ENCODE data around the gene BIRC5.

Gene BIRC5

DNA sequence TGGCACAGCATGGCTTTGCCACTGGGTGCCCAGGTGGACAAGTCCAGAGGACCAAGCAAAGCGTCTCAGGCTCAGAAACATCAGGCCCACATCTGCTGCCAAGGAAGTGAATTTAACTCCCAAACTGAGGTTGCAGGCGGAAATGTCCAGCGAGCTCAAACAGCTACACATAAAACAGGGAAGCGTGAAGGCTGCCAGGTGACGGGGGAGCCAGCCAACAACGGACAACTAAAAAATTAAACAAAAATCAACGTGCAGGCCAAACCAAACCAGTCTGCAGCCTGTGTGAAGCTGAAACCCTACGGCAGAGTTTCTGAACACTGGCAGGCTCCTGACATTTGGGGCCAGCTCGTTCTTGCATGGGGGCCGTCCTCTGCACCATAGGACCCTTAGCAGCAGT lies 29.7 kb upstream of the BIRC5 start:
- DNase-seq, result no peak

DNA sequence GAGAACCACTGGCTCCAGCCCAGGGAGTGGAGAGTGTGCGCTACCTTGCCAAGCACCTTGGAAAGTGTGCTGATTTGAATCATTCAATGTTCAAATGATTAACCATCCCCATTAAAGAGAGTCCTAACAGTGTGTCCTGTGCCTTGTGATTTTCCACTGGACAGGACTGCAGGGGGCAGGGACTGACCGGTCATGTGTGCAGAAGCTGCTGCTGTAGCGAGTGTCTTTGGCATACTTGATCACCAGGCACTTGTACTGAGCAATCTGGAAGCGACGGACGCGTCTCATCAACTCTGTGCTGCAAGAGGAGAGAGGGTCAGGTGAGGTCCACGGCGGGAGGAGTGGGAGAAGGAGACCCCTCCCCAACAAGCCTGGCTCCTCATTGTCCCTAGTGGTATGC lies 29.2 kb upstream of the BIRC5 start:
- DNase-seq, result no peak

DNA sequence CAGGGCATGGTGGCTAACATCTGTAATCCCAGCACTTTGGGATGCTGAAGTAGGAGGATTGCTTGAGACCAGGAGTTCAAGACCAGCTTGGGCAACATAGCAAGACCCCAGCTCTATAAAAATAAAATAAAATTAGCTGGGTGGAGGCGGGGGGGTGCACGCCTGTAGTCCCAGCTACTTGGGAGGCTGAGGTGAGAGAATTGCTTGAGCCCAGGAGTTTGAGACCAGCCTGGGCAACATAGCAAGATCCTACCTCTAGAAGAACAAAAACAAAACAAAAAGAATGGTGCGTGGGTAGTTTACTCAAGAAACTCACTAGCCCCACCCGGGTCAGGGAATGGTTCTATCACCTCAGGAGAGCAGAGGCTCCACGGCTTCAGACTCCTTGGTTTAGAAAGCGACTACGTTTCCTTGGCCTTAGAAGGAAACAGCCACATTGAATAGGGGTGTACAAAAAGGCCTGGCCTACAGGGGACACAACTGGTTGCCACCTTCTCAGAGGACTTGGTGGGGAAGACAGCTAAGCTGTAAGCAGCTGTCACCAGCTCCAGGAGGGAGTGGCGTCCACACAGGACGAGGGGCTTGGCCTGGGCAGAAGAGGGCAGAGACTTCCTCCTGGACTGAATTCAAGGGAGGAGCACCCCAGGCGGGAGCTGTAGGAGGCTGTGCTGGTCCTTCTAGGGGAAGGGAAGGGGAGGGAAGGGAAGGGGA lies 27.9 kb upstream of the BIRC5 start:
- no peak for DNase-seq

DNA sequence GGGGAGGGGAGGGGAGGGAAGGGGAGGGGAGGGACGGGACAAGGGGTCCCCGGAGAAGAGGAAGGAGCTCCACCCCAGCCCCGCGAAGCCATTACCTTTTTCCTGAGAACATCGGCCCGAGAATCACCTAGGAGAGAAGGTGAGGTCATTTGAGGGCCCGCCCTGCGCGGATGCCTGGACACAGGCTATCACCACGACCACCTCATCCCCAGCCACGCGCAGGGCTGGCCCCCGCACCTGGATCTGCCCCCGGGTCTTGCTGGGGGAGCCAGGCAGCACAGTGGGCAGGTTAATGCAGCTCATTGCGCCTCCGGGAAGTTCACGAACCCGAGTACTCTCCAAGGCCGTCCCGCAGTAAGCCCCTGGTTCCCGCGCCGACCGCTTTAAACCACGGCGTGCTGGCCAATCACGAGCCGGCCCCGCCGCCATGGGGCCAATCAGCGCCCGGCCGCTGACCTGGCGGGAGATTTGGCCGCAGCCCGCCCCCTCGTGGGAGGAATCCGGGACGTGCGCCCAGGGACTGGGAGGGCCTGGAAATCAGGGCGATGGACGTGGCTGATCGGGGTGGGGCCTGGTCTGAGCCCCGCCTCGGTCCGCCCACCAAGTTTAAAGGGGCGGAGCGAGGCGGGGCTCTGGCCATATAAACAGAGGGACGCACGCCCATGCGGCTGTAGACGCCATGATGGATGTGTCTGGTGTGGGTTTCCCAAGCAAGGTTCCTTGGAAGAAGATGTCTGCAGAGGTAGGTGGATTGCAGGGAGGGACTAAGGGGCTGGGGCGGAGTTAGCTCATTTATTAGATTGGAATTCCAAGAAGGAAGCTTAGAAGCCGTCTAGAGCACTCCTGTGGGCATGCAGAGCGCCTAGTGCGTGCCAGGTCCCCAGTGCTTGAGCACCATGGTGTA lies 27.1 kb upstream of the BIRC5 start, which contains the start of the genes AFMID and TK1:
Gene AFMID, plus strand, starts transcription at position 671 of the 904 bp plus-strand sequence. Its CDS starts 9 bp downstream, at position 680.
Gene TK1, minus strand, starts transcription at position 361 of the 904 bp plus-strand sequence. Its CDS starts 58 bp downstream, at position 303.
- DNase-seq, result peak; percentile 75

DNA sequence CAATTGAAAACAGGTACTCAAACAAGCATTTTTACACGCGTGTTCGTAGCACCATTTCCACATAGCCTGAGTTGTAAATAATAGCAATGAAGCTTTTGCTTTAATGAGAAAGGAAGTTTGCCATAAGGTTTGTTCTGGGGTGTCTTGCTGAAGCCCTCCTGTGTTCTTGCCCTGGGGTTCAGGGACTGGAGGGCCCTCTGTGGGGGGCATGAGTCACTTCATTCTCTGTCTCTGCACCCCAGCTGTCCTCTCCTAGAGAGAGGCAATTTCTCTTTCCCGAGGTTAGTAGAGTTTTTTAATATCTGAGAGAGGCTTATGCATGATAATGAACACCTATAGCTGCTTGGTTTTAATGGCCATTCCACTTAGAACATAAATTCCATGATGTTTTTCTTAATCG lies 17.3 kb upstream of the BIRC5 start:
- DNase-seq, result no peak

DNA sequence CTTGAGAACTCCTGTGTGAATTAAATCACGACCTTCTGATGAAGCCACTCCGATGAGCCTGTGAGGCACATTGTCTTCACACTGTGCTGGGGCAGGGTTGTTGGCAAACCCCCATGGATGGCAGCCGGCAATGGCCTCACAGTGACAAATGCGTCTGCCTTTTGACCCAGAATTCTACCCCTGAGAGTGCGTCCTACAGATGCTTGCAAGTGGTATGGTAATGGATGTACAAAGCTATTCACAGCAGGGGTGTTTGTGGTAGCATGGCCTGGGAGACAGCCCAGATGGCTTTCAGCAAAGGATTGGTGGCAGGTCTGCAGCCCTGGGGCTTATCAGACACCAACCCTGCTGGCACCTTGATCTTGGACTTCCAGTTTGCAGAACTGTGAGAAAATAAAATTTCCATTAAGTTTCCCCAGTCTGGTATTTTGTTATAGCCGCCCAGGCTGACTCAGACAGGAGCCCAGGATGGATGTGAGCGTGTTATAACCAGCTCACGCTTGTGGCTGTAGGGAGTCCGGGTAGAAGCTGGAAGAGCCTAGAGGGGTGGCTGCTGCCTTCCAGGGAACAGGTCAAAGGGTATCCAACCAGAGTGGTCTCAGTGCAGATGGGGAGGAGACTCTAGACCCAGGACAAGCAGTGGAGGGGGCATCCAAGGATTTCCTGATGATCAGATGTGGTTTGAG lies 16.8 kb upstream of the BIRC5 start:
- DNase-seq, result no peak

DNA sequence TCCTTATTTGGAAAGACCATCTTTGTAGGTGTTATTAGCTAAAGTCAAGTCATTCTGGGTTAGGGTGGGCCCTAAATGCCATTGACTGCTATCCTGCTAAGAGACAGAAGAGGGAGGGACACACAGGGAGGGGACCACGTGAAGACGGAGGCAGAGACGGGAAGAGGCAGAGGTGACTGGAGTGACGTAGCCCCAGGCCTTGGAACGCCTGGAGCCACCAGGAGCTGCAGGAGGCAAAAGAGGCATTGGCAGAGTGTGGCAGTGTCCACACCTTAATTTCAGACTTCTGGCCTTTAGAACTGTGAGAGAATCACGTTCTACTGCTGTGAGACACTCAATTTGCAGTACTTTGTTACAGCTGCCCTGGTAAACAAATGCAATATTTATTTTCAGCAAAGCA lies 13.6 kb upstream of the BIRC5 start:
- no peak for DNase-seq

DNA sequence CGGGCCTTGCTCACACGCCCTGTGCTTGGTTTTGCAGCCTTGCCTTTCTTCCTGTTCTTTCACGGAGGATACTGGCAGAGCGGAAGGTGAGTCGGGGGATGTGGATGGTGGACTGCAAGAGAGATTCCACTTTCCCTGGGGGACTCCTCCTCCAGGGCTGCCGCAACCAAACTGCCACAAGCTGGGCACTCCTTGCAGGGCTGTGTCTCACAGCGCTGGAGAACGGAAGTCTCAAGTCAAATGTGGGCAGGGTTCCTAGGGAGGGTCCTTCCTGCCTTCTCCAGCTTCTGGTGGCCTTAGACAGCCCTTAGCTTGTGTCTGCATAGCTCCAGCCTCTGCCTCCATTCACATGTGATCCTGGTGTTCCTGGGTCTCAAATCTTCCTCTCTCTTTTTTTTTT lies 11.4 kb upstream of the BIRC5 start:
- DNase-seq, result no peak

DNA sequence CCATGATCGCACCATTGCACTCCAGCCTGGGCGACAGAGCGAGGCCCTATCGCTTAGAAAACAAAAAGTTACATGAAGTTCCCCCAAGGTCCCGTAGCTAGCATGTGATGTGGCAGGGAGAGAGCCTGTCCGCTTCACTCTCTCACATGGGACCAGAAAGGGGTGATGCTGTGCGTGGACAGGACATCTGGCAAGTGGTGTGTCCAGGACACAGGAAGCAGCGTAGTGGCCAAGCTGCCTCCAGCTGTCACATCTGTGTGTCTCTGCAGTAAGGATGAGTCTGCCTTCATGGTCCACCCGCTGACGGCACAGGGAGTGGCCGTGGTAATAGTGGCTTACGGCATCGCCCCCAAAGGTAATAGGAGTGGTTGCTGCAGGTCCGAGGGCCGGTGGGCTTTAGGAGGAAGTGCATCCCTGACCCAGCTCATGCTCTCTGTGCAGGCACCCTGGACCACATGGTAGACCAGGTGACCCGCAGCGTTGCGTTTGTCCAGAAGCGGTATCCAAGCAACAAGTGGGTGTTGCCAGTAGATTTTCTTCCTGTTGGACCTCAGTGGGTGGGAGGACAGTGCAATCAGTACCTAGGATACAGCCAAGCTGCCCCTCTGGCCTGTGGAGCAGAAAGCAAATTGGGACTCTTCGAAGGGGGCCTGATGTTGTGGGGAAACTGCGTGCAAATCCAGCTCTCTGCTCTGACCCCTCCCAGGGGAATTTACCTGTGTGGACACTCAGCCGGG lies 9.5 kb upstream of the BIRC5 start:
- no peak for DNase-seq

DNA sequence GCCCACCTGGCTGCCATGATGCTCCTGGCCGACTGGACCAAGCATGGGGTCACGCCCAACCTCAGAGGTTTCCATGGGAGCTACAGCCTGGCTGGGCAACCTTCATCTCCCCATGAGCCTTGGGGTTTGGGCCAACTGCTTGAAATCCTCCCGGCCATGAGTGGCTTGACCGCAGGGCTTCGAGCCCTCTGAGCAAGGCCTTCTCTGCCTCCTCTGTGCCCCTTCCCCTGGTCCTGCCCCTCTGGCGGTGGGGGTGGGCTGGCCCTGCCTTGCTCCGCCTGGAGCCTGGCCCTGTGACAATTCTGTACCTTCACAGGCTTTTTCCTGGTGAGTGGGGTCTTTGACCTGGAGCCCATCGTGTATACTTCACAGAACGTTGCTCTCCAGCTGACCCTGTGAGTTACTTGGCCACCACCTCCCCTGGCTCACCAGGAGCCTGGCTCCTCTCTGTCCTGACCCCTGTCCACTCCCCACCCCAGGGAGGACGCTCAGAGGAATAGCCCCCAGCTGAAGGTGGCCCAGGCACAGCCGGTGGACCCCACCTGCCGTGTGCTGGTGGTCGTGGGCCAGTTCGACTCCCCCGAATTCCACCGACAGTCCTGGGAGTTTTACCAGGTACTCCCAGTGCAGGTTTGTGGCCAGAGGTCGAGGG lies 8.8 kb upstream of the BIRC5 start:
- no peak for DNase-seq

DNA sequence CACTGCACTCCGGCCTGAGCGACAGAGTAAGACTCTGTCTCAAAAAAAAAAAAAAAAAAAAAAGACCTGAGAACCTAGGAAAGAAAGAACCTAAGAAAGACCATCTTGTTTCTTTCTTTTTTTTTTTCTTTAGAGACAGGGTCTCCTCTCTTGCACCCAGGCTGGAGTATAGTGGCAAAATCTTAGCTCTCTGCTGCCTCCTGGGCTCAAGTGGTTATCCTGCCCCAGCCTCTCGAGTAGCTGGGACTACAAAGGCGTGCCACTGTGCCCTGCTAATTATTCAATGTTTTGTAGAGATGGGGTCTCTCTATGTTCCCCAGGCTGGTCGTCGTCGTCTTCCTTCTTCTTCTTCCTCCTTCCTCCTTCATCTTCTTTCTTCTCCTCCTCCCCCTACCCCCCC lies 7.8 kb upstream of the BIRC5 start:
- DNase-seq, result no peak

DNA sequence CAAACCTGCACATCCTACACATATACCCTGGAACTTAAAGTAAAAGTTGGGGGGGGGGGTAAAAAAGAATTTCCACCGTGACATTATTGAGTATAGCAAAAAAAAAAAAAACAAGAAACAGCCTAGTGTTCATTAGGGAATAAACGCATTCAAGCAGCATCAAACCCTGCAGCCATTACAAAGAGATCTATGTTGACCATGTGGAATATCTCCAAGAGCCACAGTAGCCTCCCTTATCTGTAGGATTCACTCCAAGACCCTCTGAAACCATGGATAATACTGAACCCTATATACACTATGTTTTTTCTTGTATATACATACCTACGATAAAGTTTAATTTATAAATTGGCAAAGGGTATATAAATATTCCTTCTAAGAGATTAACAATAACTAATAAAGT lies 5.6 kb upstream of the BIRC5 start:
- DNase-seq, result no peak

DNA sequence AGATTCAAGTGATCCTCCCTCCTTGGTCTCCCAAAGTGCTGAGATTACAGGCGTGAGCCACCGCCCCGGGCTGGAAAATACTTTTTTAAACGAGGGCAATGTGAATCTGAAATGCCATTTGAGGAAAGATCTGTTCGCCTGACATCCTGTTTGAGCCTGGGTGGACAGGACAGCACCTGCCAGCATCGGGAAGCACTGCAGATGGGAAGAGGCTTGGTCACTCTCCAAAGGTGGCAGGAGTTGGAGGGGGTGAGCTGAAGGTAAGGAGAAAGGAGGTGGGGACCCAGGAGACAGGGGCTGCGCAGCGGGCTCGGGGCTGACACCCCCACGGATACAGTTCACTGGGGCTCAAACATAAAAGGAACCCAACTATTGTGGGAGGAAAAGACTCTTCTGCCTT lies 3.9 kb upstream of the BIRC5 start:
- DNase-seq, result no peak

DNA sequence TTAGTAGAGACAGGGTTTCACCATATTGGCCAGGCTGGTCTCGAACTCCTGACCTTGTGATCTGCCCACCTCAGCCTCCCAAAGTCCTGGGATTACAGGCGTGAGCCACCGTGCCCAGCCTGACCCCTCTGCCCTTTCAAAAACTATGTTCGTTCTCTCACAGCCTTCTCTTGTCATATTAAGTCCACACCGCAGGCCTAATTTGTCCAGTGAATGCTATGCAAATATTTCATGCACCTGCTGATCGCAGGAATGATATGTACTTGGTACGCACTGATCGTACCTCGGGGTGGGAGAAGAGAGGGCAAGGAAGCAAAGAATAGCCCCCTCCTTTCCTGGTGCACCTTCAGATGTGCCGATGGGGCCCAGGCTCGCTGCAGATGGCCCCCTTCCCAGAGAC lies 3.0 kb upstream of the BIRC5 start:
- DNase-seq, result no peak

DNA sequence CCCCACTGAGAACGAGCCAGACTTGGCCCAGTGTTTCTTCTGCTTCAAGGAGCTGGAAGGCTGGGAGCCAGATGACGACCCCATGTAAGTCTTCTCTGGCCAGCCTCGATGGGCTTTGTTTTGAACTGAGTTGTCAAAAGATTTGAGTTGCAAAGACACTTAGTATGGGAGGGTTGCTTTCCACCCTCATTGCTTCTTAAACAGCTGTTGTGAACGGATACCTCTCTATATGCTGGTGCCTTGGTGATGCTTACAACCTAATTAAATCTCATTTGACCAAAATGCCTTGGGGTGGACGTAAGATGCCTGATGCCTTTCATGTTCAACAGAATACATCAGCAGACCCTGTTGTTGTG lies 631 bp downstream of the BIRC5 start:
- no peak for DNase-seq

DNA sequence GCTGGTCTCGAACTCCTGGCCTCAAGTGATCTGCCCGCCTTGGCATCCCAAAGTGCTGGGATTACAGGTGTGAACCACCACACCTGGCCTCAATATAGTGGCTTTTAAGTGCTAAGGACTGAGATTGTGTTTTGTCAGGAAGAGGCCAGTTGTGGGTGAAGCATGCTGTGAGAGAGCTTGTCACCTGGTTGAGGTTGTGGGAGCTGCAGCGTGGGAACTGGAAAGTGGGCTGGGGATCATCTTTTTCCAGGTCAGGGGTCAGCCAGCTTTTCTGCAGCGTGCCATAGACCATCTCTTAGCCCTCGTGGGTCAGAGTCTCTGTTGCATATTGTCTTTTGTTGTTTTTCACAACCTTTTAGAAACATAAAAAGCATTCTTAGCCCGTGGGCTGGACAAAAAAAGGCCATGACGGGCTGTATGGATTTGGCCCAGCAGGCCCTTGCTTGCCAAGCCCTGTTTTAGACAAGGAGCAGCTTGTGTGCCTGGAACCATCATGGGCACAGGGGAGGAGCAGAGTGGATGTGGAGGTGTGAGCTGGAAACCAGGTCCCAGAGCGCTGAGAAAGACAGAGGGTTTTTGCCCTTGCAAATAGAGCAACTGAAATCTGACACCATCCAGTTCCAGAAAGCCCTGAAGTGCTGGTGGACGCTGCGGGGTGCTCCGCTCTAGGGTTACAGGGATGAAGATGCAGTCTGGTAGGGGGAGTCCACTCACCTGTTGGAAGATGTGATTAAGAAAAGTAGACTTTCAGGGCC lies 5.5 kb downstream of the BIRC5 start:
- no peak for DNase-seq

DNA sequence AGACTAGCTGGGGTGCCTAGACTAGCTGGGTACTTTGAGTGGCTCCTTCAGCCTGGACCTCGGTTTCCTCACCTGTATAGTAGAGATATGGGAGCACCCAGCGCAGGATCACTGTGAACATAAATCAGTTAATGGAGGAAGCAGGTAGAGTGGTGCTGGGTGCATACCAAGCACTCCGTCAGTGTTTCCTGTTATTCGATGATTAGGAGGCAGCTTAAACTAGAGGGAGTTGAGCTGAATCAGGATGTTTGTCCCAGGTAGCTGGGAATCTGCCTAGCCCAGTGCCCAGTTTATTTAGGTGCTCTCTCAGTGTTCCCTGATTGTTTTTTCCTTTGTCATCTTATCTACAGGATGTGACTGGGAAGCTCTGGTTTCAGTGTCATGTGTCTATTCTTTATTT lies 9.0 kb downstream of the BIRC5 start:
- DNase-seq, result no peak

DNA sequence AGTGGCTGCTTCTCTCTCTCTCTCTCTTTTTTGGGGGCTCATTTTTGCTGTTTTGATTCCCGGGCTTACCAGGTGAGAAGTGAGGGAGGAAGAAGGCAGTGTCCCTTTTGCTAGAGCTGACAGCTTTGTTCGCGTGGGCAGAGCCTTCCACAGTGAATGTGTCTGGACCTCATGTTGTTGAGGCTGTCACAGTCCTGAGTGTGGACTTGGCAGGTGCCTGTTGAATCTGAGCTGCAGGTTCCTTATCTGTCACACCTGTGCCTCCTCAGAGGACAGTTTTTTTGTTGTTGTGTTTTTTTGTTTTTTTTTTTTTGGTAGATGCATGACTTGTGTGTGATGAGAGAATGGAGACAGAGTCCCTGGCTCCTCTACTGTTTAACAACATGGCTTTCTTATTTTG lies 9.7 kb downstream of the BIRC5 start:
- no peak for DNase-seq

DNA sequence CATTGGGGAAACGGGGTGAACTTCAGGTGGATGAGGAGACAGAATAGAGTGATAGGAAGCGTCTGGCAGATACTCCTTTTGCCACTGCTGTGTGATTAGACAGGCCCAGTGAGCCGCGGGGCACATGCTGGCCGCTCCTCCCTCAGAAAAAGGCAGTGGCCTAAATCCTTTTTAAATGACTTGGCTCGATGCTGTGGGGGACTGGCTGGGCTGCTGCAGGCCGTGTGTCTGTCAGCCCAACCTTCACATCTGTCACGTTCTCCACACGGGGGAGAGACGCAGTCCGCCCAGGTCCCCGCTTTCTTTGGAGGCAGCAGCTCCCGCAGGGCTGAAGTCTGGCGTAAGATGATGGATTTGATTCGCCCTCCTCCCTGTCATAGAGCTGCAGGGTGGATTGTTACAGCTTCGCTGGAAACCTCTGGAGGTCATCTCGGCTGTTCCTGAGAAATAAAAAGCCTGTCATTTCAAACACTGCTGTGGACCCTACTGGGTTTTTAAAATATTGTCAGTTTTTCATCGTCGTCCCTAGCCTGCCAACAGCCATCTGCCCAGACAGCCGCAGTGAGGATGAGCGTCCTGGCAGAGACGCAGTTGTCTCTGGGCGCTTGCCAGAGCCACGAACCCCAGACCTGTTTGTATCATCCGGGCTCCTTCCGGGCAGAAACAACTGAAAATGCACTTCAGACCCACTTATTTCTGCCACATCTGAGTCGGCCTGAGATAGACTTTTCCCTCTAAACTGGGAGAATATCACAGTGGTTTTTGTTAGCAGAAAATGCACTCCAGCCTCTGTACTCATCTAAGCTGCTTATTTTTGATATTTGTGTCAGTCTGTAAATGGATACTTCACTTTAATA lies 10.4 kb downstream of the BIRC5 start:
- no peak for DNase-seq

DNA sequence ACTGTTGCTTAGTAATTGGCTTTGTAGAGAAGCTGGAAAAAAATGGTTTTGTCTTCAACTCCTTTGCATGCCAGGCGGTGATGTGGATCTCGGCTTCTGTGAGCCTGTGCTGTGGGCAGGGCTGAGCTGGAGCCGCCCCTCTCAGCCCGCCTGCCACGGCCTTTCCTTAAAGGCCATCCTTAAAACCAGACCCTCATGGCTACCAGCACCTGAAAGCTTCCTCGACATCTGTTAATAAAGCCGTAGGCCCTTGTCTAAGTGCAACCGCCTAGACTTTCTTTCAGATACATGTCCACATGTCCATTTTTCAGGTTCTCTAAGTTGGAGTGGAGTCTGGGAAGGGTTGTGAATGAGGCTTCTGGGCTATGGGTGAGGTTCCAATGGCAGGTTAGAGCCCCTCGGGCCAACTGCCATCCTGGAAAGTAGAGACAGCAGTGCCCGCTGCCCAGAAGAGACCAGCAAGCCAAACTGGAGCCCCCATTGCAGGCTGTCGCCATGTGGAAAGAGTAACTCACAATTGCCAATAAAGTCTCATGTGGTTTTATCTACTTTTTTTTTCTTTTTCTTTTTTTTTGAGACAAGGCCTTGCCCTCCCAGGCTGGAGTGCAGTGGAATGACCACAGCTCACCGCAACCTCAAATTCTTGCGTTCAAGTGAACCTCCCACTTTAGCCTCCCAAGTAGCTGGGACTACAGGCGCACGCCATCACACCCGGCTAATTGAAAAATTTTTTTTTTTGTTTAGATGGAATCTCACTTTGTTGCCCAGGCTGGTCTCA lies 11.2 kb downstream of the BIRC5 start:
- no peak for DNase-seq

Measured in stimulated activated CD4-positive, alpha-beta T cell treated with anti-CD3 and anti-CD28 coated beads, Interleukin-4, amount 100 ng/mL, for 1 hour (primary cell).